HCT116 (cell line): Measurements from ENCODE around the gene CCR7. TPM values are rescaled to one million over a fixed set of nuclear protein-coding genes. Genes with fewer than 3 reads are reported as not detected.

Source experiments
- ATAC-seq: fragments of 200-7000 bp; cut with Tn5 transposase; 2 replicates; pipeline ENCODE4 v1.9.1; 2020; ENCODE audit warnings: mild to moderate bottlenecking, moderate library complexity
- BruUV-seq: library from RNA; stranded (reverse); fragments of 400-500 nt; replicated peaks from 2 replicates; lab custom pipeline; 2021; lab: Mats Ljungman, UMichigan
- CTCF ChIA-PET: fragments of 300-600 bp; sonication (Branson Sonifier 250); formaldehyde crosslinking; loops from one replicate; lab custom pipeline; 2021; ENCODE audit warnings: antibody characterized with exemption; lab: Charles Lee
- POLR2A ChIA-PET: fragments of 300-600, 350-600 bp; sonication (Branson Sonifier 250); formaldehyde crosslinking; loops from one replicate; lab custom pipeline; 2021; ENCODE audit warnings: antibody characterized with exemption; lab: Charles Lee
- RAD21 ChIA-PET, 2 experiments: fragments of 300-600 bp; sonication (Branson Sonifier 250); formaldehyde crosslinking; loops; one replicate each; lab custom pipeline; 2023; ENCODE audit warnings: low total read pairs in 2 of 2; ENCODE audit not compliant: uncharacterized antibody in 2 of 2, unreplicated experiment in 2 of 2, low non-redundant PET in 1 of 2; lab: Charles Lee
- DNase-seq: peaks from one replicate; pipeline ENCODE4 v3.0.0-alpha.2; 2010; ENCODE audit warnings: low read depth, low spot score
- H2AFZ ChIP-seq: fragments of 200-600 bp; shearing (Covaris generic), sonication (generic); 2 replicates; pipeline ENCODE4 v1.6.1; 2017; ENCODE audit warnings: low read depth, mixed run types, mixed read lengths, antibody characterized with exemption, low read length; ENCODE audit not compliant: poor library complexity, severe bottlenecking
- H3K27ac ChIP-seq: 2 replicates; pipeline ENCODE4 v1.5.1; 2012; ENCODE audit warnings: low read depth, low read length
- H3K27me3 ChIP-seq: fragments of 200-600 bp; sonication (generic); 2 replicates; pipeline ENCODE4 v1.6.1; 2016; ENCODE audit warnings: mixed run types, low read length, mixed read lengths; ENCODE audit not compliant: insufficient read depth
- H3K36me3 ChIP-seq, 2 experiments: fragments of 200-500 bp in 1 of 2; fragments of 200-600 bp in 1 of 2; sonication (Bioruptor generic) in 1 of 2; sonication (generic) in 1 of 2; 2 replicates each; pipeline versions ENCODE4 v1.5.1 to v1.6.1; 2014 to 2016; ENCODE audit warnings: low read length in 2 of 2, inconsistent platforms in 1 of 2, mixed read lengths in 1 of 2, mixed run types in 1 of 2; ENCODE audit not compliant: insufficient read depth in 2 of 2, control insufficient read depth in 1 of 2
- H3K4me1 ChIP-seq, 2 experiments: fragments of 200-600 bp in 1 of 2; sonication (generic) in 1 of 2; 2 replicates each; pipeline versions ENCODE4 v1.5.1 to v1.6.1; 2012 to 2017; ENCODE audit warnings: low read length in 2 of 2, inconsistent platforms in 1 of 2, mild to moderate bottlenecking in 1 of 2, mixed read lengths in 1 of 2, mixed run types in 1 of 2, moderate library complexity in 1 of 2; ENCODE audit not compliant: insufficient read depth in 2 of 2, control insufficient read depth in 1 of 2
- H3K4me2 ChIP-seq: fragments of 200-600 bp; sonication (generic); 2 replicates; pipeline ENCODE4 v1.6.1; 2017; ENCODE audit warnings: mixed run types, low read length, mixed read lengths
- H3K4me3 ChIP-seq, 2 experiments: fragments of 200-600 bp in 1 of 2; sonication (generic) in 1 of 2; replicated peaks in 1 of 2; 2 replicates each; pipeline ENCODE4 v1.5.1; 2011 to 2016; ENCODE audit warnings: low read length in 2 of 2, control low read depth in 1 of 2, low read depth in 1 of 2, mild to moderate bottlenecking in 1 of 2, mixed read lengths in 1 of 2, mixed run types in 1 of 2
- H3K79me2 ChIP-seq: fragments of 200-600 bp; sonication (generic); 2 replicates; pipeline ENCODE4 v1.6.1; 2017; ENCODE audit warnings: mild to moderate bottlenecking, mixed run types, low read length, moderate library complexity, mixed read lengths; ENCODE audit not compliant: insufficient read depth
- H3K9ac ChIP-seq: fragments of 200-600 bp; sonication (generic); 2 replicates; pipeline ENCODE4 v1.6.1; 2016; ENCODE audit warnings: low read length, mixed read lengths
- H3K9me2 ChIP-seq: fragments of 200-600 bp; sonication (generic), shearing (Covaris generic); 2 replicates; pipeline ENCODE4 v1.6.1; 2017; ENCODE audit warnings: mixed run types, mild to moderate bottlenecking, moderate library complexity; ENCODE audit not compliant: insufficient read depth
- H3K9me3 ChIP-seq, 2 experiments: fragments of 200-500 bp in 1 of 2; fragments of 200-600 bp in 1 of 2; sonication (Bioruptor generic) in 1 of 2; sonication (generic) in 1 of 2; 2 replicates each; pipeline ENCODE4 v1.6.1; 2014 to 2017; ENCODE audit warnings: low read length in 2 of 2, mixed read lengths in 2 of 2, inconsistent platforms in 1 of 2, low read depth in 1 of 2, mild to moderate bottlenecking in 1 of 2, mixed run types in 1 of 2, moderate library complexity in 1 of 2; ENCODE audit not compliant: control insufficient read depth in 1 of 2, insufficient read depth in 1 of 2
- H4K20me1 ChIP-seq: fragments of 200-600 bp; sonication (generic), shearing (Covaris generic); 2 replicates; pipeline ENCODE4 v1.6.1; 2017; ENCODE audit warnings: mixed run types, mild to moderate bottlenecking, moderate library complexity; ENCODE audit not compliant: insufficient read depth
- ATF3 ChIP-seq: IDR thresholded peaks from 2 replicates; pipeline ENCODE4 v1.6.1; 2012
- CEBPB ChIP-seq: IDR thresholded peaks from 2 replicates; pipeline ENCODE4 v1.6.1; 2012; ENCODE audit warnings: low read depth
- CTCF ChIP-seq, 3 experiments: fragments of 200-600 bp in 1 of 3; sonication (generic) in 1 of 3; IDR thresholded peaks in 2 of 3; conservative IDR thresholded peaks in 1 of 3; 2 replicates each; pipeline ENCODE4 v1.5.1; 2012 to 2017; ENCODE audit warnings: low read depth in 2 of 3, low read length in 2 of 3, antibody characterized with exemption in 1 of 3, borderline replicate concordance in 1 of 3, control low read depth in 1 of 3, mild to moderate bottlenecking in 1 of 3, mixed read lengths in 1 of 3, mixed run types in 1 of 3, moderate library complexity in 1 of 3; ENCODE audit not compliant: insufficient read depth in 1 of 3
- EGR1 ChIP-seq: IDR thresholded peaks from 2 replicates; pipeline ENCODE4 v1.6.1; 2012; ENCODE audit warnings: low read depth
- EZH2 ChIP-seq: fragments of 200-600 bp; sonication (generic); IDR thresholded peaks from 2 replicates; pipeline ENCODE4 v1.6.1; 2017; ENCODE audit warnings: antibody characterized with exemption, mixed run types
- EZH2phosphoT487 ChIP-seq: fragments of 200-600 bp; IDR thresholded peaks from 2 replicates; pipeline ENCODE4 v1.6.1; 2018; ENCODE audit warnings: antibody characterized with exemption, borderline replicate concordance
- FOSL1 ChIP-seq: IDR thresholded peaks from 2 replicates; pipeline ENCODE4 v1.6.1; 2012; ENCODE audit warnings: low read depth
- POLR2A ChIP-seq: IDR thresholded peaks from 2 replicates; pipeline ENCODE4 v1.7.0; 2011; ENCODE audit warnings: borderline replicate concordance; ENCODE audit not compliant: insufficient read depth, insufficient read length; ENCODE audit errors: extremely low read depth
- POLR2AphosphoS5 ChIP-seq: IDR thresholded peaks from 2 replicates; pipeline ENCODE4 v1.6.1; 2011; ENCODE audit warnings: mild to moderate bottlenecking, low read depth, low read length, moderate library complexity
- RAD21 ChIP-seq: IDR thresholded peaks from 2 replicates; pipeline ENCODE4 v1.6.1; 2012; ENCODE audit warnings: low read depth, mild to moderate bottlenecking
- REST ChIP-seq: IDR thresholded peaks from 2 replicates; pipeline ENCODE4 v1.6.1; 2012; ENCODE audit warnings: low read depth
- SP1 ChIP-seq: IDR thresholded peaks from 2 replicates; pipeline ENCODE4 v1.6.1; 2012; ENCODE audit warnings: low read depth
- TCF7L2 ChIP-seq: IDR thresholded peaks from 2 replicates; pipeline ENCODE4 v1.7.0; 2011; ENCODE audit warnings: borderline replicate concordance, inconsistent platforms; ENCODE audit not compliant: insufficient read depth, insufficient read length; ENCODE audit errors: extremely low read depth
- ZNF274 ChIP-seq: fragments of 200-500 bp; sonication (Bioruptor generic); IDR thresholded peaks from 2 replicates; pipeline ENCODE4 v1.6.1; 2014; ENCODE audit warnings: mild to moderate bottlenecking, low read depth, low read length, inconsistent platforms
- intact Hi-C: fragments of 100-400 bp; cut with micrococcal nuclease; formaldehyde crosslinking; loops from 2 replicates; pipeline ENCODE4 v1.10.0; 2022
- total RNA-seq: library from RNA; stranded (reverse); gene quantifications from one replicate; pipeline ENCODE4 v1.2.1, GENCODE V29; 2021; ENCODE audit not compliant: unreplicated experiment
- TF ChIP-seq, protein P1 (sequence below): IDR thresholded peaks from 2 replicates; pipeline ENCODE4 v1.6.1; 2012
- TF ChIP-seq, protein P2 (sequence below): IDR thresholded peaks from 2 replicates; pipeline ENCODE4 v1.6.1; 2011; ENCODE audit warnings: mild to moderate bottlenecking, low read length, moderate library complexity; ENCODE audit not compliant: insufficient replicate concordance; ENCODE audit errors: extremely low read depth

CCR7 gene
- total RNA-seq, 1 experiment from 2014 or later = 0.69 TPM

DNA sequence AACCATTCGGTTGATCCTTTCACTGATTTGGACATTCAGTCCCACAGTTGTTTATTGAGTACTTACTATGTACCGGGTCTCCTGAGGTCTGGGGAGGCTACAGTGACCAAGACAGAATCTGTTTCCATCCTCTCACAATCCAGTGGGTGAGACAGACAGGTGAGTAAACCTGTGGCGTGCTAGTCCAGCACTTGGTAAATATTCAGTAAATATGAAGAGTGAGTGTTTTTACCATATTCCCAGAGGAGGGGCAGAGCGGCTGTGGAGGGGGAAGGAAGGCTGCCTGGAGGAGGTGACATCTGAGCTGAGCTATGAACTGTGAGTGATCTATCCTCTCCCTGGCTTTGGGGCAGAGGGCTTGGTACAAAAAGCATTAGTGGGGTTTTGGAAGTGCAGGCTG, 31.4 kb downstream of the CCR7 start (continued):
- TF ChIP-seq CTCF (IDR thresholded peaks at IDR 0.05 in 2 of 3, conservative IDR thresholded peaks at IDR 0.05 in 1 of 3; ENCODE audit: borderline replicate concordance in 1 of 3, insufficient read depth in 1 of 3, low read depth in 2 of 3, low read length in 2 of 3) = no peak
- TF ChIP-seq POLR2AphosphoS5 = no peak

DNA sequence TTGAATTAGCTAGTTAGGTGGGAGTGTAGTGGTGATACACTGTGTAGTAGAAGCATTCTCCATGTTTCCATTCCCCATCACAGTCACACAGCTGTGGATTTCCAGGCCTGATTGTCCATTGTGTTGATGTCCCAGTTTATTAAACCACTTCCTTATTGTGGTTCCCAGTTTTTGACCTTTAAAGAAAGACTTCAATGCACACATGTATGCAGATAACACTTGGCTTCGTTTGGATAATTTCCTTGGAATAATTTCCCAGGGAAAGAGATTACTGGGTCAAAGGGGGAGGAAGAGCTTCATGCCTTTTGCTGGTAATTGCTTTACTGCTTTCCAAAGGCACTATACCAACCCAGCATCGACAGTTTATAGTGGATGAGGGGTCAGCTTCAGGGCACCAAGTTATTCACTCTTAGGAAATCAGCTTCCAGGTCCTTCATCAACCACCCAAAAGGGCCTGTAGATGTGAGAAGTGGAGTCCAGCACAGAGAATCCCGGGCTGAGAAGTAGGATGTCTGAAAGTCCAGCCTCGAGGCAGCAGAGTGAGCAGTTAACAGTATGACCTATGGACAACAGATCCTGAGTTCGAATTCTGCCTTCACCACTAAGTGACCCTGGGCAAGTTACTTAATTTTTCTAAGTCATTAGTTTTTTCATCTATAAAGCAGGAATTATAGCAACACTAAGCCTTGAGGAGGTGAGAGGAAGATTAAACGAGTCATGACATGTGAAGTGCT, 32.6 kb downstream of the CCR7 start:
- H3K27ac ChIP-seq = no peak overlapping the region
- TF ChIP-seq EZH2 (no peak), RAD21 (no peak), ATF3 (no peak), EGR1 (no peak), REST (no peak), EZH2phosphoT487 (no peak), TCF7L2 (no peak), POLR2A (no peak), ZNF274 (no peak), CEBPB (no peak), FOSL1 (no peak), SP1 (no peak)
- TF ChIP-seq, protein P1, sequence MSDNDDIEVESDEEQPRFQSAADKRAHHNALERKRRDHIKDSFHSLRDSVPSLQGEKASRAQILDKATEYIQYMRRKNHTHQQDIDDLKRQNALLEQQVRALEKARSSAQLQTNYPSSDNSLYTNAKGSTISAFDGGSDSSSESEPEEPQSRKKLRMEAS = no peak
- TF ChIP-seq, protein P2, sequence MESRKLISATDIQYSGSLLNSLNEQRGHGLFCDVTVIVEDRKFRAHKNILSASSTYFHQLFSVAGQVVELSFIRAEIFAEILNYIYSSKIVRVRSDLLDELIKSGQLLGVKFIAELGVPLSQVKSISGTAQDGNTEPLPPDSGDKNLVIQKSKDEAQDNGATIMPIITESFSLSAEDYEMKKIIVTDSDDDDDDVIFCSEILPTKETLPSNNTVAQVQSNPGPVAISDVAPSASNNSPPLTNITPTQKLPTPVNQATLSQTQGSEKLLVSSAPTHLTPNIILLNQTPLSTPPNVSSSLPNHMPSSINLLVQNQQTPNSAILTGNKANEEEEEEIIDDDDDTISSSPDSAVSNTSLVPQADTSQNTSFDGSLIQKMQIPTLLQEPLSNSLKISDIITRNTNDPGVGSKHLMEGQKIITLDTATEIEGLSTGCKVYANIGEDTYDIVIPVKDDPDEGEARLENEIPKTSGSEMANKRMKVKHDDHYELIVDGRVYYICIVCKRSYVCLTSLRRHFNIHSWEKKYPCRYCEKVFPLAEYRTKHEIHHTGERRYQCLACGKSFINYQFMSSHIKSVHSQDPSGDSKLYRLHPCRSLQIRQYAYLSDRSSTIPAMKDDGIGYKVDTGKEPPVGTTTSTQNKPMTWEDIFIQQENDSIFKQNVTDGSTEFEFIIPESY = no peak

More for the DNA sequence above, 32.6 kb downstream of the CCR7 start:
- DNase-seq (no peak), ATAC-seq (peak; percentile 10)
- Histone ChIP-seq H3K27me3 (no peaks in the 10 kb centered on the region), H3K79me2 (no peaks in the 10 kb centered on the region), H3K9me2 (no peaks in the 10 kb centered on the region), H3K36me3 (no peaks in the 10 kb centered on the region), H3K9ac (no peak overlapping the region), H2AFZ (peak overlapping the region; percentile 78), H3K4me3 (no peak overlapping the region), H3K4me1 (peaks cover 27 to 62% of the 10 kb centered on the region in 2 experiments), H3K9me3 (no peaks in the 10 kb centered on the region), H4K20me1 (no peaks in the 10 kb centered on the region), H3K4me2 (peak overlapping the region; percentile 48)
- no TSS peak for BruUV-seq
- ChIA-PET CTCF (interaction anchor here (0.5 to 4.0 kb wide), 24 partner anchors 22 to 1116 kb away, joined by 3 to 31 read pairs (median 4); partner anchors contain the start of genes GJD3, TNS4 and TOP2A), POLR2A (interaction anchor here (1.0 to 2.1 kb wide), 7 partner anchors 22 to 174 kb away, joined by 3 to 8 read pairs (median 5); partner anchors contain the start of genes TNS4 and TOP2A), RAD21 (interaction anchor here (0.5 to 2.6 kb wide), 30 partner anchors 16 to 174 kb away, joined by 3 to 14 read pairs (median 5); partner anchors contain the start of genes TNS4 (in 2 of the 2) and TOP2A (in 2 of the 2))
- intact Hi-C loops = loop anchor here (1.0 to 5.0 kb wide), 5 partner anchors 56 to 230 kb away; no protein-coding TSS in a partner anchor
